Esophagus squamous epithelium (tissue), 4 donors: ENCODE measurements around the gene C19orf81.

Source experiments
- POLR2A ChIP-seq, 4 donors: fragments of 450-650 bp; IDR thresholded peaks; one replicate each; pipeline ENCODE4 v1.6.1; 2017; ENCODE audit warnings: antibody characterized with exemption in 4 of 4, mild to moderate bottlenecking in 4 of 4, moderate library complexity in 3 of 4
- TF ChIP-seq, protein P1 (sequence below), 6 experiments: fragments of 450-650 bp in 4 of 6; fragments of 200-600 bp in 2 of 6; sonication (generic) in 2 of 6; IDR thresholded peaks; one replicate each; pipeline ENCODE4 v1.5.1; 2016 to 2019; ENCODE audit warnings: antibody characterized with exemption in 6 of 6, mild to moderate bottlenecking in 4 of 6, moderate library complexity in 4 of 6

DNA sequence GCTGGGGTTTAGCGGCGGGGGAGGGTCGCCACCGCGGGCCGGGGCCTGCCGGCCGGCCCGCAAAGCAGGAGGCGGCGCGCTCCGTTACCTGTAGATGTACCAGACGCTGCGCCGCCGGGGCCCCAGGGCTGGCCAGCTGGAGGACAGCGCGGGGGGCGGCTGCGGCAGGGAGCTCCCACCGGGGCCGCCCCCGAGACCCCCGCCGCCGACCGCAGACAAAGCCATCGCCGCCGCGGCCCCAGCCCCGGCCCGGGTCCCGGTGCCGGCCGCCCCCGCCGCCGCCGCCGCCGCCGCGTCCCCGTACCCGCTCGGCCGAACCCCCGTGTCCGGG is 45.5 kb downstream of the C19orf81 start:
- TF ChIP-seq, protein P1, sequence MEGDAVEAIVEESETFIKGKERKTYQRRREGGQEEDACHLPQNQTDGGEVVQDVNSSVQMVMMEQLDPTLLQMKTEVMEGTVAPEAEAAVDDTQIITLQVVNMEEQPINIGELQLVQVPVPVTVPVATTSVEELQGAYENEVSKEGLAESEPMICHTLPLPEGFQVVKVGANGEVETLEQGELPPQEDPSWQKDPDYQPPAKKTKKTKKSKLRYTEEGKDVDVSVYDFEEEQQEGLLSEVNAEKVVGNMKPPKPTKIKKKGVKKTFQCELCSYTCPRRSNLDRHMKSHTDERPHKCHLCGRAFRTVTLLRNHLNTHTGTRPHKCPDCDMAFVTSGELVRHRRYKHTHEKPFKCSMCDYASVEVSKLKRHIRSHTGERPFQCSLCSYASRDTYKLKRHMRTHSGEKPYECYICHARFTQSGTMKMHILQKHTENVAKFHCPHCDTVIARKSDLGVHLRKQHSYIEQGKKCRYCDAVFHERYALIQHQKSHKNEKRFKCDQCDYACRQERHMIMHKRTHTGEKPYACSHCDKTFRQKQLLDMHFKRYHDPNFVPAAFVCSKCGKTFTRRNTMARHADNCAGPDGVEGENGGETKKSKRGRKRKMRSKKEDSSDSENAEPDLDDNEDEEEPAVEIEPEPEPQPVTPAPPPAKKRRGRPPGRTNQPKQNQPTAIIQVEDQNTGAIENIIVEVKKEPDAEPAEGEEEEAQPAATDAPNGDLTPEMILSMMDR (IDR thresholded peaks at IDR 0.05): no peak
- no peak for TF ChIP-seq POLR2A (IDR thresholded peaks at IDR 0.05)
